Caco-2 (cell line): ENCODE measurements around the gene ACAP3. TPM values are rescaled to one million over a fixed set of nuclear protein-coding genes. Genes with fewer than 3 reads are reported as not detected.

Experiments
- BruUV-seq: library from RNA; stranded (reverse); fragments of 400-500 nt; replicated peaks from 2 replicates; lab custom pipeline; 2021; lab: Mats Ljungman, UMichigan
- CTCF ChIA-PET: fragments of 300-600 bp; sonication (Branson Sonifier 250); formaldehyde crosslinking; loops from one replicate; lab custom pipeline; 2022; ENCODE audit warnings: antibody characterized with exemption; lab: Charles Lee
- POLR2A ChIA-PET: fragments of 300-600 bp; sonication (Branson Sonifier 250); formaldehyde crosslinking; loops from one replicate; lab custom pipeline; 2022; ENCODE audit warnings: antibody characterized with exemption; lab: Charles Lee
- DNase-seq, 2 experiments: peaks; one replicate each; pipeline versions ENCODE4 v3.0.0 to v3.0.0-alpha.2; 2020 to 2022
- H3K27me3 ChIP-seq: replicated peaks from 2 replicates; pipeline ENCODE4 v1.6.0; 2011; ENCODE audit warnings: low read length; ENCODE audit not compliant: control insufficient read depth, insufficient read depth
- H3K36me3 ChIP-seq: 2 replicates; pipeline ENCODE4 v1.5.1; 2011; ENCODE audit warnings: low read length; ENCODE audit not compliant: control insufficient read depth, insufficient read depth
- H3K4me1 ChIP-seq: fragments of 250-450 bp; sonication (Bioruptor Pico); 2 replicates; pipeline ENCODE4 v1.5.1; 2020; ENCODE audit warnings: mild to moderate bottlenecking
- H3K4me3 ChIP-seq: 2 replicates; pipeline ENCODE4 v1.5.1; 2011; ENCODE audit warnings: low read depth, mild to moderate bottlenecking, control low read depth, low read length
- H3K9me3 ChIP-seq: fragments of 250-450 bp; sonication (Bioruptor Pico); 2 replicates; pipeline ENCODE4 v1.5.1; 2020; ENCODE audit warnings: mild to moderate bottlenecking, moderate library complexity
- H3K27ac Mint-ChIP-seq: one replicate; pipeline ENCODE4 v1.8.0; 2022; ENCODE audit warnings: mixed read lengths; ENCODE audit not compliant: unreplicated experiment
- H3K27me3 Mint-ChIP-seq: one replicate; pipeline ENCODE4 v1.8.0; 2022; ENCODE audit warnings: mixed read lengths; ENCODE audit not compliant: insufficient read depth, unreplicated experiment
- H3K36me3 Mint-ChIP-seq: one replicate; pipeline ENCODE4 v1.8.0; 2022; ENCODE audit warnings: mild to moderate bottlenecking, mixed read lengths; ENCODE audit not compliant: insufficient read depth, unreplicated experiment
- H3K4me1 Mint-ChIP-seq: one replicate; pipeline ENCODE4 v1.8.0; 2022; ENCODE audit warnings: low read depth, mixed read lengths; ENCODE audit not compliant: unreplicated experiment
- H3K4me3 Mint-ChIP-seq: one replicate; pipeline ENCODE4 v1.8.0; 2022; ENCODE audit warnings: mild to moderate bottlenecking, moderate library complexity, mixed read lengths; ENCODE audit not compliant: unreplicated experiment
- H3K9me3 Mint-ChIP-seq: one replicate; pipeline ENCODE4 v1.8.0; 2022; ENCODE audit warnings: mixed read lengths; ENCODE audit not compliant: unreplicated experiment
- intact Hi-C: fragments of 100-400 bp; cut with micrococcal nuclease; formaldehyde crosslinking; loops from one replicate; pipeline ENCODE4 v1.10.0; 2022; ENCODE audit not compliant: unreplicated experiment
- total RNA-seq: library from RNA; stranded (reverse); gene quantifications from 2 replicates; pipeline ENCODE4 v1.2.3, GENCODE V29; 2022
- TF ChIP-seq, protein P1 (sequence below), 2 experiments: fragments of 200-600 bp in 1 of 2; IDR thresholded peaks; 1 replicate in 1 of 2; 2 replicates in 1 of 2; pipeline versions ENCODE4 v1.5.1 to v1.8.0; 2011 to 2022; ENCODE audit warnings: antibody characterized with exemption in 1 of 2, control low read depth in 1 of 2, inconsistent platforms in 1 of 2, low read depth in 1 of 2, low read length in 1 of 2, mild to moderate bottlenecking in 1 of 2, moderate library complexity in 1 of 2; ENCODE audit not compliant: insufficient read depth in 1 of 2, severe bottlenecking in 1 of 2, unreplicated experiment in 1 of 2

ACAP3 gene
- total RNA-seq, 1 experiment from 2014 or later: 46.6 TPM

DNA sequence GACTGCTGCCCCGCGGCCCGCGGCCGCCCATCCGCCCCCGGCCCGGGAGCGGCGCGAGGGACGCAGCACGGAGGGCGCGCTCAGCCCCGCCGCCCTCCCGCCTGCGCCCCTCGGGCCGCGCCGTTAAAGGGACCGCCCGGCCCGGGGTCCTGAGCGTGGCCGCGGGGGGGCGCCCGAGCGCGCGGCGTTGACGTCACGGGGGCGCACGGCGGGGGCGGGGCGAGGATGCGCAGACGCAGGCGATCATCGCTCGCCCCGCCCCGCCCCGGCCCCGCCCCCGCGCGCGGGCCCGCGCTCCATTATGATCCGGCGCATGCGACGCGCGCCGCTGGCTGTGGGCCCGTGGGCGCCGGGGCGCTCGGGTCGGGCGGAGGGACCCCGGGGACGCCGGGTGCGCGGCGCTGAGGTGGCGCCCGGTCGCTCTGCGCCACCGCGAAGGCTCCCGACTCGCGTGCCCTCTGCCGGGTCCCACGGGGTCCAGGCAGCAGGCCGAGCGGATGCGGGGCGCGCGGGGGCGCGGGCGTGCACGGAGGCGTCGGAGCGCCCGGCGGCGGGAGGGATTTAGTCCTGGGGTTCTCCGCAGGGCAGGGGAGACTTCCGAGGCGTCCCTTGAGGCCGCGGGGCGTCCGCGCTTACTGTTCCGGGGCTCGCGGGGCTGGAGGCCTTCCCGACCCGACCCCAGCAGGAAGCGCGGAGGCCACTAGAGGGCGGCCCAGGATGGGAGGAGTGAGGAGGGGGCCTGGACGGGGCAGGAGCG is 41.7 kb upstream of the ACAP3 start, which contains the start of gene DVL1:
Gene DVL1, minus strand, starts transcription at position 163 of the 757 bp plus-strand sequence. CDS start 353 bp downstream, outside the sequence.
- peak; percentile 73 to 77 for DNase-seq
- Mint-ChIP-seq H3K4me3 (peak within 1 kb of the TSS; percentile 70), H3K4me1 (no peaks in the 10 kb centered on the region), H3K36me3 (peaks cover 13% of the 10 kb centered on the region), H3K27me3 (no peaks in the 10 kb centered on the region), H3K27ac (no peak within 1 kb of the TSS), H3K9me3 (no peaks in the 10 kb centered on the region)
- ChIA-PET POLR2A (no interaction called here), CTCF (interaction anchor here (1.3 kb wide), 1 partner anchor 26 kb away, joined by 4 read pairs; no protein-coding TSS in a partner anchor)
- TF ChIP-seq, protein P1, sequence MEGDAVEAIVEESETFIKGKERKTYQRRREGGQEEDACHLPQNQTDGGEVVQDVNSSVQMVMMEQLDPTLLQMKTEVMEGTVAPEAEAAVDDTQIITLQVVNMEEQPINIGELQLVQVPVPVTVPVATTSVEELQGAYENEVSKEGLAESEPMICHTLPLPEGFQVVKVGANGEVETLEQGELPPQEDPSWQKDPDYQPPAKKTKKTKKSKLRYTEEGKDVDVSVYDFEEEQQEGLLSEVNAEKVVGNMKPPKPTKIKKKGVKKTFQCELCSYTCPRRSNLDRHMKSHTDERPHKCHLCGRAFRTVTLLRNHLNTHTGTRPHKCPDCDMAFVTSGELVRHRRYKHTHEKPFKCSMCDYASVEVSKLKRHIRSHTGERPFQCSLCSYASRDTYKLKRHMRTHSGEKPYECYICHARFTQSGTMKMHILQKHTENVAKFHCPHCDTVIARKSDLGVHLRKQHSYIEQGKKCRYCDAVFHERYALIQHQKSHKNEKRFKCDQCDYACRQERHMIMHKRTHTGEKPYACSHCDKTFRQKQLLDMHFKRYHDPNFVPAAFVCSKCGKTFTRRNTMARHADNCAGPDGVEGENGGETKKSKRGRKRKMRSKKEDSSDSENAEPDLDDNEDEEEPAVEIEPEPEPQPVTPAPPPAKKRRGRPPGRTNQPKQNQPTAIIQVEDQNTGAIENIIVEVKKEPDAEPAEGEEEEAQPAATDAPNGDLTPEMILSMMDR (IDR thresholded peaks at IDR 0.05; ENCODE audit: insufficient read depth in 1 of 2, low read depth in 1 of 2, low read length in 1 of 2, severe bottlenecking in 1 of 2, unreplicated experiment in 1 of 2): peak; percentile 34 to 54
- Histone ChIP-seq H3K27me3 (no peaks in the 10 kb centered on the region), H3K4me1 (peaks cover 22% of the 10 kb centered on the region), H3K4me3 (peak within 1 kb of the TSS; percentile 79), H3K36me3 (no peaks in the 10 kb centered on the region; the same call in 1 of the 2 replicates), H3K9me3 (no peaks in the 10 kb centered on the region)
- intact Hi-C loops: loop anchor here (10.0 kb wide), 1 partner anchor 155 kb away; no protein-coding TSS in a partner anchor
- BruUV-seq: no TSS peak

DNA sequence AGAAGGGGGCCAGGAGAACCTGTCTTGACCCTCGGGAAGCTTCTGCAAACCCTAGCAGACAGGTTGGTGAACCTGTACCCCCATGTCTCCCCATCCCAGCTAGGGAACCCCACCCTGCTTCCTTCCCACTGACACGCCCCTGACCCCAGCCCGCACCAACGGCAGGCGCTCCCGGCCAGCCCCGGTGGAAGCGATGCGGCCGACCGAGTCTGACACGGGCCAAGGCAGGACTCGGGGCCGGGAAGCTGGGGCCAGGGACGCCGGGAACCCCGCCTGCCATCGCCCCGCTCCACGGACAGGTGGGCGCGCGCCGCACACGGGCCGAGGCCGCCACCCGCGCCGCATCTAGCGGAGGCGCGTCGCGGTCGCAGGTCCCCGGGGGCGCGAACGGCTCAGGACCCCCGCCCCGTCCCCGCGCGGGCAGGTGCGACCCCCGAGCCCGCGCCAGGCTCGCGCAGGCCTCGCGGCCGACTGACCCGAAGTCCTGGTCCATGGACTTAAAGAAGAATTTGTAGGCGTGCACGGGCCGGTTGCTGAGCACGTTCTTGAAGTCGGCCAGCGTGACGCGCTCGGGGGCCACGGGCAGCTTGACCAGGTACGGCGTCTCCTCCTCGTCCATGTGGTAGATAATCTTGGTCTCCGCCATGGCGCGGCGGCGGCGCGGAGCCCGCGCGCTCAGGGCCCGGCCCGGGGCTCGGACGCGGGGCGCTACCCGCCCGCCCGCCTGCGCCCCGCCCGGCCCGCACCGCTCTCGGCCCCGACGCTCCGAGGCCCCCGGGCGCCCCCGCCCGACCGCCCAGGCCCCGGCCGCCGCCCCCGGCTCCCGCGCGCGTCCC is 40.9 kb upstream of the ACAP3 start:
- ChIA-PET POLR2A (interaction anchor here (0.9 kb wide), 1 partner anchor 27 kb away, joined by 4 read pairs; the partner anchor contains the start of gene AURKAIP1), CTCF (interaction anchor here (0.9 to 1.3 kb wide), 2 partner anchors 27 to 44 kb away, joined by 3 to 4 read pairs; no protein-coding TSS in a partner anchor)
- no peak overlapping the region for H3K27ac Mint-ChIP-seq

More for the DNA sequence above, 40.9 kb upstream of the ACAP3 start:
- DNase-seq: peak in 1 of 2 experiments; percentile 45
- Mint-ChIP-seq H3K4me3 (peak overlapping the region; percentile 70), H3K36me3 (peaks cover 8% of the 10 kb centered on the region), H3K9me3 (no peaks in the 10 kb centered on the region), H3K4me1 (no peaks in the 10 kb centered on the region), H3K27me3 (no peaks in the 10 kb centered on the region)
- intact Hi-C loops: loop anchor here (10.0 kb wide), 1 partner anchor 156 kb away; no protein-coding TSS in a partner anchor
- Histone ChIP-seq H3K36me3 (no peaks in the 10 kb centered on the region; the same call in 1 of the 2 replicates), H3K27me3 (no peaks in the 10 kb centered on the region), H3K9me3 (no peaks in the 10 kb centered on the region), H3K4me1 (peaks cover 16% of the 10 kb centered on the region), H3K4me3 (peak overlapping the region; percentile 79)
- TF ChIP-seq, protein P1 (IDR thresholded peaks at IDR 0.05; ENCODE audit: insufficient read depth in 1 of 2, low read depth in 1 of 2, low read length in 1 of 2, severe bottlenecking in 1 of 2, unreplicated experiment in 1 of 2): no peak
- no TSS peak for BruUV-seq
